H7 (cell line): ENCODE measurements around the gene ACOT9. TPM values are rescaled to one million over a fixed set of nuclear protein-coding genes. Genes with fewer than 3 reads are reported as not detected.
"Not testable (repeated sequence)": the region's sequence is repeated elsewhere in the genome, so short reads cannot be mapped to it uniquely, and the experiment has no call there.

Experiments used
- DNase-seq: peaks from one replicate; pipeline ENCODE4 v3.0.0; 2012
- H3K27me3 ChIP-seq: 2 replicates; pipeline ENCODE4 v1.6.0; 2011; ENCODE audit warnings: mild to moderate bottlenecking, low read length; ENCODE audit not compliant: control insufficient read depth, insufficient read depth
- H3K36me3 ChIP-seq: replicated peaks from 2 replicates; pipeline ENCODE4 v1.5.1; 2011; ENCODE audit warnings: low read length; ENCODE audit not compliant: control insufficient read depth, insufficient read depth
- H3K4me3 ChIP-seq: 2 replicates; pipeline ENCODE4 v1.5.1; 2011; ENCODE audit warnings: low read depth, mild to moderate bottlenecking, control low read depth, low read length, moderate library complexity; ENCODE audit not compliant: insufficient read depth
- total RNA-seq: library from RNA; depleted of rRNA; stranded (reverse); fragments of >200 nt; shearing (Covaris generic); gene quantifications from 2 replicates; pipeline ENCODE4 v1.2.3, GENCODE V29; 2014

The ACOT9 gene
- total RNA-seq, 1 experiment from 2014 or later, result 48.5 TPM

- Histone ChIP-seq H3K27me3 (no peaks in the 10 kb centered on the region), H3K36me3 (no peaks in the 10 kb centered on the region), H3K4me3 (no peak overlapping the region)
- DNase-seq, result no peak
Observed at GRCh38 chrX:23692166-23692565, 50.9 kb downstream of the ACOT9 start.

GRCh38 chrX:23676486-23676885 lies 66.6 kb downstream of the ACOT9 start:
- DNase-seq, H3K4me3 ChIP-seq, H3K27me3 ChIP-seq: not testable (repeated sequence)
- peaks cover 28% of the 10 kb centered on the region for H3K36me3 ChIP-seq

GRCh38 chrX:23673108-23673507 lies 70.0 kb downstream of the ACOT9 start:
- peaks cover 26% of the 10 kb centered on the region for H3K36me3 ChIP-seq

DNA sequence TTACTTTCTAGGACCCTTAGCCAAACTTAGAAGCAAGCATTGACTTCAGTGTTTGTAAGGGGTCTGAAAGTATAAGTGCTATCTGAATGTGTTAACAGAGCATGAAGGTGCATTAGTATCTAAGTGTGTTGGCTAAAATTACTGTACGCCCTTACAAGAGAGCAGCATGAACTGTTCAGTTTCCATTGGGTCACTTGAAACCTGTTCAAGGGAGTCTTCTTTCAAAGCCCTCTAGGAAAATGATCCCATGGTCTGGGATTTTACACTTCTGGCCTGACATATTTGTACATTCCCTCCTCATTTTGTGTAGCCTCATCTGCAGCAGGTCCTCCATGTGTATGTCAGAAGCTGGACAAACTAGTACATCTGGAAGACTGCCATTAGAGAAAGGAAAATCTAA lies 72.5 kb downstream of the ACOT9 start:
- no peak for DNase-seq
- Histone ChIP-seq H3K4me3 (no peak overlapping the region), H3K36me3 (peaks cover 17% of the 10 kb centered on the region), H3K27me3 (no peaks in the 10 kb centered on the region)

More at GRCh38 chrX:23673108-23673507, 70.0 kb downstream of the ACOT9 start:
- DNase-seq, result no peak
- H3K4me3 ChIP-seq, result no peak overlapping the region
- no peaks in the 10 kb centered on the region for H3K27me3 ChIP-seq

DNA sequence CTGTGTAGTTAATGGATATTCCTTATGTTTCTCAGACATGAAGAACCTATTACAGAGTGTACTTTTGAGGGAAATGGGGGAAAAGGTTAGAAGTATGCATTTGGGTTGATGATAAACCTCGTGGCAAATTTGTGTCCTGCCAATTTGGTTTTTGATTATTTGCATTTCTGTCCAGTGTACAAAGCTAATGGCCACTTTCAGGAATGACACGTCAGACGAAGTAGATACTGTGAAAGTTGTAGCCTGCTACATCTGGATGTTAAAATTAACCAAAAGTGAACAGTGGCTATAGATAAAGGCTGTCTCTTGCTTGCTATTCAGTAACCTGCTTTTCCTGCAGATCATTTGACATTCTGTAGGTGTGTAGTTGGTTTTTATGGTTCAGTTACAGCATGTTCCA lies 74.7 kb downstream of the ACOT9 start:
- no peak for DNase-seq
- Histone ChIP-seq H3K4me3 (peak overlapping the region; percentile 87), H3K27me3 (no peaks in the 10 kb centered on the region), H3K36me3 (peaks cover 11% of the 10 kb centered on the region)

DNA sequence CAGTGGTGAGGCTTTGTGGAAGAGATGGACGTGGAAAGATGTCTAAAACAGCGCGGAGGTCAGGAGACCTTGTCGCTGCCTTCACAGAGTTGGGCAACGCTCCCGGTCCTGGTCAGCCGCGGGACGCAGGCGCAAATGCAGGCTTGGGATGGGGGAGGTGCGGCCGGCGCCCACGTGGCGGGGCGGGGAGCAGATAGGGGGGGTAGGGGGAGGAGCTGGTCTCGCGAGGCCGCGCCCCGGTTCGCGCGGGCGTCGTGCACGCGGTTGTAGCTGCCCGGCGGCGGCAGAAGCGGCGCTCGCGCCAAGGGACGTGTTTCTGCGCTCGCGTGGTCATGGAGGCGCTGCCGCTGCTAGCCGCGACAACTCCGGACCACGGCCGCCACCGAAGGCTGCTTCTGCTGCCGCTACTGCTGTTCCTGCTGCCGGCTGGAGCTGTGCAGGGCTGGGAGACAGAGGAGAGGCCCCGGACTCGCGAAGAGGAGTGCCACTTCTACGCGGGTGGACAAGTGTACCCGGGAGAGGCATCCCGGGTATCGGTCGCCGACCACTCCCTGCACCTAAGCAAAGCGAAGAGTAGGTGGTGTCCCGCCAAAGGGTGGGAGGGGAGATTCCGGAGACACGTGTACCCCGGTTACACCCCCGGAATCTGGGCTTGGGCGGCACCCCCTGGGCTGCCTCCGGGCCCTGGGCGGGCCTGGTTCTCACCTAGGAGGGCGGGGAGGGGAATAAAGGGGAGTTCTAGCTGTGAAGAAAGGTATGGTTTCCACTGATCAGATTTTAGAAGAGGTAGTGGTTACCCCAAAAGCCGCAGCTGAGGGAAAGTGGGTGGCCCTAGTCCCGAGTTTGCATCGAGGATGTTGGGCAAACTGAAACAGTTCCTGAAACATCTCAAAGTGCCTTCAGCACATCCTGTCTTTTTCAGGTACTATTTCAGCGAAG lies 75.6 kb downstream of the ACOT9 start, which contains the start of gene PRDX4:
Gene PRDX4, plus strand, starts transcription at position 255 of the 939 bp plus-strand sequence. Its CDS starts 78 bp downstream, at position 333.
- peak within 1 kb of the TSS; percentile 87 for H3K4me3 ChIP-seq
- H3K27me3 ChIP-seq, result no peaks in the 10 kb centered on the region
- H3K36me3 ChIP-seq, result peaks cover 5% of the 10 kb centered on the region
- peak; percentile 98 for DNase-seq

DNA sequence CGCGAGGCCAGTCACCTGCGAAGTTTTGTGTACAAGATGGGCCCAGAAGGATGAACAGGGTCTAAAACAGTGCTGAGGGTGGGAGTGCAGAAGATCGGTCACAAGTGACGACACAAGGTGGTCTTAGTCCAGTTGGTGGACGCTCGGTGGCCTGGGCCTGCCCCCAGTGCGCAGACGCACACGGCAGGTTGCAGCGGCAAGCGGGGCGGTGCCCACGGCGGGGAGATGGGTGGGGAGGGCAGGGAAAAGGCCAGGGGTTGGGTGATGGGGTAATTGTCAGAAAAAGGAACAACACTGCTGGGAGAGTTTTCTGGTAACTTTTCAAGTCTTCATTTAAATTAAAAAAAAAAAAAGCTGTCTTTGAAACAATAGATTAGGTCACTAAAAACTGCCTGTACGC lies 76.8 kb downstream of the ACOT9 start:
- peak; percentile 52 for DNase-seq
- Histone ChIP-seq H3K4me3 (no peak overlapping the region), H3K27me3 (no peaks in the 10 kb centered on the region), H3K36me3 (peaks cover 3% of the 10 kb centered on the region)

DNA sequence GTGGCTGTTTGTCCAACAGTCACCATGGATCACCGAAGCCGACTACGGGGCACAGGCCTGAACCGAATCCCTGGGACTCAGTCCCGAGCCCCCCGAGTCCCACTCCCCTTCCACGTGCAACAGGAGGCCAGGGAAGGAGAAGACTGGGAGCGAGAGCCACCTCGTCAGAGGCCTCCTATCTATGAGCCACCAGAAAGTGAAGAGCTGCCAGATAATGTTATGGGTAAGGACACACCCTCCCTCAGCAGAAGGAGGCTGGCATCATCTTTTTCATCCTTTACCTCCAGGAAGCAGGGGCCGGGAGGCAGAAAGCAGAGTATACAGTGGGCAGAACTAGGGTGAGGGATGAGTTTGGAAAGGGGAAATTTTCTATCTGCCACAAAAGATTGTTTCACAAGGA lies 78.6 kb downstream of the ACOT9 start:
- no peak for DNase-seq
- H3K27me3 ChIP-seq, result no peaks in the 10 kb centered on the region
- H3K4me3 ChIP-seq, result no peak overlapping the region

DNA sequence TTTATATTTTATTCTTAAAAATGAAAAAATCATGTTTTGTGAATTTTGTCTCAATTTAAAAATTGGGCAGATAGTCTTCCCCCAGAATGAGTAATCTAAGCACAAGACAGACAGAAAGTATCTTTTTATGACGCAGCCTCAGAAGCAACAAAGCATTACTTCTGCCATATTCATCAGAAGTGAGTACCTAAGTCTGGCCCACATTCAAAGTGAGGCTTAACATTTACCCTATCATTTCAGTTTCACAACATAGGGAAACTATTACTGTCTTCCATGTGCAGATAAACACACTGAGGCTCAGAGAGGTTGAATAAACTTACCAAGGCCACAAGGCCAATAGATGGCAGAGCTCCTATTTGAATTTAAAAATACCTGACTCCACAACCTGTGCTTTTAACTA lies 80.2 kb downstream of the ACOT9 start:
- Histone ChIP-seq H3K27me3 (no peaks in the 10 kb centered on the region), H3K36me3 (no peaks in the 10 kb centered on the region), H3K4me3 (no peak overlapping the region)
- no peak for DNase-seq

More for the DNA sequence above, 78.6 kb downstream of the ACOT9 start:
- H3K36me3 ChIP-seq, result no peaks in the 10 kb centered on the region

- no peak overlapping the region for H3K4me3 ChIP-seq
- no peak for DNase-seq
- H3K36me3 ChIP-seq, result no peaks in the 10 kb centered on the region
- H3K27me3 ChIP-seq, result no peaks in the 10 kb centered on the region
Observed at GRCh38 chrX:23662187-23662586, 80.9 kb downstream of the ACOT9 start.

DNA sequence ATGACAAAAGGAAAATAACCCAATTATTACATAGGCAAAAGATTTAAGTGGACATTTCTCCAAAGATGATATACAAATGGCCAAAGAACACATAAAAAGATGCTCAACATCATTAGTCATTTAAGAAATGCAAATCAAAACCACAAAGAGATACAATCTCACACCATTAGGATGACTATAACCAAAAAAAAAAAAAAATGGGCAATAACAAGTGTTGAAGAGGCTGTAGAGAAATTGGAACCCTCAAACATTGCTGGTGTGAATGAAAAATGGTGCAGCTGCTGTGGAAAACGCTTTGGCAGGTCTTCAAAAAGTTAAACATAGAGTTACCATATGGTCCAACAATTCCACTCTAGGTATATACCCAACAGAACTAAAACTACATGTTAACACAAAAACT lies 81.4 kb downstream of the ACOT9 start:
- no peaks in the 10 kb centered on the region for H3K36me3 ChIP-seq
- no peak for DNase-seq
- no peak overlapping the region for H3K4me3 ChIP-seq
- no peaks in the 10 kb centered on the region for H3K27me3 ChIP-seq

- Histone ChIP-seq H3K27me3 (no peaks in the 10 kb centered on the region), H3K4me3 (no peak overlapping the region), H3K36me3 (no peaks in the 10 kb centered on the region)
- no peak for DNase-seq
Observed at GRCh38 chrX:23660766-23661132, 82.3 kb downstream of the ACOT9 start.

DNA sequence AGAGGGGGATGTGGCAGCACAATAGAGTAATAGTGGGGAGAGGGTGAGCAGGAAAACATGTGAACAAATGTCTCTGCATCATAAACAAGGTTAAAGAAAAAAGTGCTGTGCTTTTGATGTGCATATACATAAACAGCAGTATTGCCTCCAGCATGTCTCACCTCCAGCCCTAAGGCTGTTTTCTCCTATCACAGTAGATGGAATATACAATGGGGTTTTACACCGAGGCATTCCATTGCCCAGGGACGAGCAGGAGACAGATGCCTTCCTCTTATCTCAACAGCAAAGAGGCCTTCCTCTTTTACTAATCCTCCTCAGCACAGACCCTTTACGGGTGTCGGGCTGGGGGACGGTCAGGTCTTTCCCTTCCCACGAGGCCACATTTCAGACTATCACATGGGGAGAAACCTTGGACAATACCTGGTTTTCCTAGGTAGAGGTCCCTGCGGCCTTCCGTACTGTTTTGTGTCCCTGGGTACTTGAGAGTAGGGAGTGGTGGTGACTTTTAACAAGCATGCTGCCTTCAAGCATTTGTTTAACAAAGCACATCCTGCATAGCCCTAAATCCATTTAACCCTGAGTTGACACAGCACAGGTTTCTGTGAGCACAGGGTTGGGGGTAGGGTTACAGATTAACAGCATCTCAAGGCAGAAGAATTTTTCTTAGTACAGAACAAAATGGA lies 82.9 kb downstream of the ACOT9 start:
- H3K27me3 ChIP-seq, H3K36me3 ChIP-seq, H3K4me3 ChIP-seq, DNase-seq: not testable (repeated sequence)

DNA sequence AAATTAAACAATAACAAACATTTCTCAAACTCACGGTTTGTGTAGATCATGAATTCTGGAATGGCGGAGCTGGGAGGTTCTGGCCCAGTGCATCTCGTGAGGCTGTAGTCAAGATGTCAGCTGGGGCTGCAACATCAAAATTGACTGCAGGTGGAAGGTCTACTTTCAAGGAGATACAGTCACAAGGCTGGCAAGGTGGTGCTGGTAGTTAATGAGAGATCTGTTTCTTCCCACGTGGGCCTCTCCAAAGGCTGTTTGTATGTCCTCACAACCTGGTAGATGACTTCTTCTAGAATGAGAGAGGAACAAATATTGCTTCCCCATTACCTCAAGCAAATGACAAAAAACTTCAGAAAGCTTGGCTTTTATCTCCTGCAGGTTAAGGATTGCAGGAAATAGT lies 83.7 kb downstream of the ACOT9 start:
- no peak overlapping the region for H3K4me3 ChIP-seq
- no peaks in the 10 kb centered on the region; the same call in 1 of the 2 replicates for H3K36me3 ChIP-seq
- no peak for DNase-seq
- H3K27me3 ChIP-seq, result no peaks in the 10 kb centered on the region

- Histone ChIP-seq H3K27me3 (no peaks in the 10 kb centered on the region), H3K36me3 (no peaks in the 10 kb centered on the region; the same call in 1 of the 2 replicates), H3K4me3 (no peak overlapping the region)
- DNase-seq, result no peak
Observed at GRCh38 chrX:23656684-23657083, 86.4 kb downstream of the ACOT9 start.
